H1 (cell line): Measurements from ENCODE around the gene AGPS. TPM values are rescaled to one million over a fixed set of nuclear protein-coding genes. Genes with fewer than 3 reads are reported as not detected.

Experiments used
- CTCF ChIA-PET: fragments of 300-600 bp; sonication (Branson Sonifier 250); formaldehyde crosslinking; loops from one replicate; lab custom pipeline; 2021; ENCODE audit not compliant: partially characterized antibody; lab: Charles Lee
- POLR2A ChIA-PET: fragments of 300-600 bp; sonication (Branson Sonifier 250); formaldehyde crosslinking; loops from one replicate; lab custom pipeline; 2021; ENCODE audit warnings: inconsistent platforms; ENCODE audit not compliant: partially characterized antibody; lab: Charles Lee
- DNase-seq, 2 experiments: peaks; one replicate each; pipeline versions ENCODE4 v3.0.0 to v3.0.0-alpha.2; 2010 to 2022; ENCODE audit warnings: low spot score in 2 of 2, low read depth in 1 of 2, mixed read lengths in 1 of 2
- FAIRE-seq: peaks from 2 replicates; lab custom pipeline; 2011; peaks lifted over from hg19 to GRCh38; lab: Jason Lieb, UNC
- H2AFZ ChIP-seq: 2 replicates; pipeline ENCODE4 v1.8.1; 2012; ENCODE audit warnings: low read length, inconsistent platforms
- H2AK5ac ChIP-seq: 2 replicates; pipeline ENCODE4 v1.6.1; 2013; ENCODE audit warnings: low read depth, low read length
- H2BK120ac ChIP-seq: replicated peaks from 2 replicates; pipeline ENCODE3; 2013; ENCODE audit warnings: low read depth, low read length, inconsistent platforms
- H2BK12ac ChIP-seq: 2 replicates; pipeline ENCODE4 v1.6.1; 2013; ENCODE audit warnings: low read depth, low read length
- H2BK15ac ChIP-seq: 2 replicates; pipeline ENCODE4 v1.6.1; 2013; ENCODE audit warnings: low read length
- H2BK20ac ChIP-seq: 2 replicates; pipeline ENCODE4 v1.6.1; 2013; ENCODE audit warnings: low read length
- H2BK5ac ChIP-seq: 2 replicates; pipeline ENCODE4 v1.6.1; 2013; ENCODE audit warnings: low read depth, low read length
- H3K14ac ChIP-seq: 2 replicates; pipeline ENCODE4 v1.6.1; 2013; ENCODE audit warnings: inconsistent platforms; ENCODE audit not compliant: insufficient read length
- H3K18ac ChIP-seq: 2 replicates; pipeline ENCODE4 v1.6.1; 2013; ENCODE audit warnings: low read length; ENCODE audit errors: extremely low read depth
- H3K23ac ChIP-seq: 2 replicates; pipeline ENCODE4 v1.6.1; 2013; ENCODE audit warnings: inconsistent platforms; ENCODE audit not compliant: insufficient read length
- H3K23me2 ChIP-seq: 2 replicates; pipeline ENCODE4 v1.6.1; 2013; ENCODE audit warnings: low read depth, low read length
- H3K27ac ChIP-seq: 2 replicates; pipeline ENCODE4 v1.6.1; 2011; ENCODE audit warnings: low read depth, low read length, inconsistent platforms
- H3K27me3 ChIP-seq, 4 experiments: replicated peaks in 1 of 4; 1 replicate in 1 of 4; 2 replicates in 3 of 4; pipeline versions ENCODE4 v1.6.1 to v1.8.1; 2011 to 2013; ENCODE audit warnings: low read length in 3 of 4, mild to moderate bottlenecking in 3 of 4, inconsistent platforms in 2 of 4, mixed read lengths in 2 of 4, moderate library complexity in 1 of 4; ENCODE audit not compliant: control insufficient read depth in 3 of 4, insufficient read depth in 3 of 4; ENCODE audit errors: extremely low read depth in 1 of 4
- H3K36me3 ChIP-seq, 4 experiments: 2 replicates each; pipeline versions ENCODE4 v1.6.1 to v1.8.1; 2011 to 2013; ENCODE audit warnings: mild to moderate bottlenecking in 4 of 4, low read length in 3 of 4, moderate library complexity in 2 of 4, control low read depth in 1 of 4, inconsistent platforms in 1 of 4; ENCODE audit not compliant: insufficient read depth in 4 of 4, control insufficient read depth in 2 of 4
- H3K4ac ChIP-seq: replicated peaks from 2 replicates; pipeline ENCODE3; 2013; ENCODE audit warnings: low read length, low read depth, mixed read lengths, inconsistent platforms; ENCODE audit not compliant: insufficient read length
- H3K4me1 ChIP-seq, 4 experiments: replicated peaks in 1 of 4; 1 replicate in 1 of 4; 2 replicates in 3 of 4; pipeline versions ENCODE4 v1.6.1 to v1.8.1; 2011 to 2013; ENCODE audit warnings: low read length in 3 of 4, inconsistent platforms in 2 of 4, mixed read lengths in 1 of 4; ENCODE audit not compliant: insufficient read depth in 4 of 4, control insufficient read depth in 3 of 4
- H3K4me2 ChIP-seq, 2 experiments: 2 replicates each; pipeline versions ENCODE4 v1.6.1 to v1.8.1; 2011 to 2013; ENCODE audit warnings: low read depth in 2 of 2, low read length in 2 of 2, control low read depth in 1 of 2, inconsistent platforms in 1 of 2, mild to moderate bottlenecking in 1 of 2; ENCODE audit not compliant: insufficient read depth in 1 of 2
- H3K4me3 ChIP-seq, 4 experiments: fragments of 200-600, 300-600 bp in 1 of 4; sonication (generic), shearing (Covaris generic), sonication (Bioruptor Twin) in 1 of 4; 2 replicates each; pipeline versions ENCODE4 v1.5.1 to v1.8.1; 2011 to 2016; ENCODE audit warnings: low read length in 4 of 4, low read depth in 3 of 4, control low read depth in 2 of 4, inconsistent platforms in 2 of 4, mild to moderate bottlenecking in 2 of 4, mixed read lengths in 1 of 4, moderate library complexity in 1 of 4; ENCODE audit not compliant: insufficient read depth in 2 of 4; ENCODE audit errors: extremely low read depth in 1 of 4
- H3K56ac ChIP-seq: replicated peaks from 2 replicates; pipeline ENCODE3; 2013; ENCODE audit warnings: low read depth, mild to moderate bottlenecking, mixed read lengths, low read length, inconsistent platforms; ENCODE audit not compliant: insufficient read length
- H3K79me1 ChIP-seq: 2 replicates; pipeline ENCODE4 v1.6.1; 2013; ENCODE audit warnings: low read depth, low read length, control low read depth
- H3K79me2 ChIP-seq, 2 experiments: 2 replicates each; pipeline versions ENCODE4 v1.6.1 to v1.8.1; 2012 to 2013; ENCODE audit warnings: low read length in 2 of 2, mild to moderate bottlenecking in 2 of 2, inconsistent platforms in 1 of 2; ENCODE audit not compliant: insufficient read depth in 2 of 2, control insufficient read depth in 1 of 2
- H3K9ac ChIP-seq, 4 experiments: replicated peaks in 1 of 4; 1 replicate in 1 of 4; 2 replicates in 3 of 4; pipeline versions ENCODE4 v1.6.1 to v1.8.1; 2011 to 2013; ENCODE audit warnings: low read depth in 3 of 4, low read length in 3 of 4, control low read depth in 2 of 4, mild to moderate bottlenecking in 2 of 4, moderate library complexity in 2 of 4, inconsistent platforms in 1 of 4; ENCODE audit errors: extremely low read depth in 1 of 4
- H3K9me3 ChIP-seq, 2 experiments: 2 replicates each; pipeline versions ENCODE4 v1.6.1 to v1.8.1; 2012 to 2013; ENCODE audit warnings: mild to moderate bottlenecking in 2 of 2, moderate library complexity in 2 of 2, control low read depth in 1 of 2, inconsistent platforms in 1 of 2, low read depth in 1 of 2, low read length in 1 of 2, mixed read lengths in 1 of 2; ENCODE audit not compliant: insufficient read depth in 2 of 2
- H4K20me1 ChIP-seq, 2 experiments: replicated peaks in 1 of 2; 2 replicates each; pipeline versions ENCODE3 to v1.8.1; 2011 to 2013; ENCODE audit warnings: inconsistent platforms in 2 of 2, low read length in 2 of 2, mild to moderate bottlenecking in 1 of 2; ENCODE audit not compliant: insufficient read depth in 2 of 2, control insufficient read depth in 1 of 2
- H4K5ac ChIP-seq: 2 replicates; pipeline ENCODE4 v1.6.1; 2013; ENCODE audit warnings: low read length, low read depth, mixed read lengths, inconsistent platforms; ENCODE audit not compliant: insufficient read length
- H4K8ac ChIP-seq: 2 replicates; pipeline ENCODE4 v1.8.0; 2013; ENCODE audit warnings: mild to moderate bottlenecking, moderate library complexity, low read length, inconsistent platforms; ENCODE audit not compliant: insufficient read depth; ENCODE audit errors: extremely low read depth
- H4K91ac ChIP-seq: replicated peaks from 2 replicates; pipeline ENCODE3; 2013; ENCODE audit warnings: low read length, mixed read lengths, inconsistent platforms; ENCODE audit not compliant: insufficient read length
- ATF3 ChIP-seq: IDR thresholded peaks from 2 replicates; pipeline ENCODE4 v1.6.1; 2011; ENCODE audit warnings: low read depth, mild to moderate bottlenecking, low read length; ENCODE audit not compliant: insufficient read depth
- GABPA ChIP-seq: IDR thresholded peaks from 2 replicates; pipeline ENCODE4 v1.6.1; 2011; ENCODE audit warnings: mild to moderate bottlenecking, low read length, moderate library complexity, borderline replicate concordance; ENCODE audit not compliant: insufficient read depth
- JUND ChIP-seq: IDR thresholded peaks from 2 replicates; pipeline ENCODE4 v1.6.1; 2011; ENCODE audit warnings: mild to moderate bottlenecking, improper control_type of control experiment, low read length
- MAFK ChIP-seq: IDR thresholded peaks from 2 replicates; pipeline ENCODE4 v1.6.1; 2012; ENCODE audit warnings: low read depth, mild to moderate bottlenecking, improper control_type of control experiment, low read length
- PHF8 ChIP-seq: fragments of 200-600 bp; sonication (generic); conservative IDR thresholded peaks from 2 replicates; pipeline ENCODE4 v1.7.1; 2012; ENCODE audit warnings: low read depth, mild to moderate bottlenecking, inconsistent platforms, low read length, moderate library complexity
- RBBP5 ChIP-seq: IDR thresholded peaks from 2 replicates; pipeline ENCODE4 v1.7.1; 2012; ENCODE audit warnings: low read depth, mild to moderate bottlenecking, inconsistent platforms, low read length, moderate library complexity, borderline replicate concordance
- ZNF274 ChIP-seq: IDR thresholded peaks from 2 replicates; pipeline ENCODE4 v1.7.0; 2012; ENCODE audit warnings: low read length, borderline replicate concordance; ENCODE audit errors: extremely low read depth
- WGBS, 2 experiments: shearing (Covaris generic) in 1 of 2; methylation state at CpG; one replicate each; pipeline versions ENCODE4 v1.1.6 to v1.1.7; 2013 to 2015; ENCODE audit warnings: low lambda C conversion rate in 2 of 2, mixed read lengths in 2 of 2, inconsistent platforms in 1 of 2, low coverage in 1 of 2, missing lambda C conversion rate in 1 of 2; ENCODE audit not compliant: insufficient replicate concordance in 2 of 2, insufficient coverage in 1 of 2, insufficient read length in 1 of 2; ENCODE audit errors: extremely low coverage in 1 of 2, missing lambda C conversion rate in 1 of 2; 5-methylcytosine and 5-hydroxymethylcytosine counted together
- polyA plus RNA-seq, 7 experiments: library from polyadenylated mRNA; depleted of rRNA in 3 of 7; stranded (reverse) in 5 of 7; unstranded in 2 of 7; fragments of >200 nt in 5 of 7; fragments of 200-250 nt in 2 of 7; gene quantifications; 1 replicate in 5 of 7; 2 replicates in 1 of 7; 4 replicates in 1 of 7; pipeline versions ENCODE4 v1.2.1 to v1.2.3, GENCODE V29; 2011 to 2013; ENCODE audit warnings: missing spikeins in 2 of 7, mixed read lengths in 2 of 7
- total RNA-seq: library from RNA; stranded (reverse); fragmentation: NEBNext Ultra II Directional; extraction: Animal tissue kit (Norgen Biotek cat#: 25700); gene quantifications from 2 replicates; pipeline ENCODE4 v1.2.1, GENCODE V29; 2021
- TF ChIP-seq, protein P1 (sequence below), 3 experiments: IDR thresholded peaks; 1 replicate in 2 of 3; 2 replicates in 1 of 3; pipeline versions ENCODE4 v1.5.1 to v1.6.1; 2011; ENCODE audit warnings: low read length in 3 of 3, mild to moderate bottlenecking in 3 of 3, inconsistent platforms in 2 of 3, low read depth in 1 of 3, moderate library complexity in 1 of 3; ENCODE audit not compliant: insufficient read depth in 1 of 3; ENCODE audit errors: control extremely low read depth in 1 of 3

AGPS gene
- total and polyA plus RNA-seq, 2 of the 8 experiments (the other 6 are each of a cell fraction or from before 2014, with no cell fraction given) = 7.3 to 57.8 TPM

- FAIRE-seq (no peak), DNase-seq (no peak)
- no peak overlapping the region for H3K27ac ChIP-seq
- no peak overlapping the region for H4K5ac ChIP-seq
- H3K23me2 ChIP-seq = no peaks in the 10 kb centered on the region
- H2AFZ ChIP-seq = no peak overlapping the region
- H3K4me2 ChIP-seq = no peak overlapping the region
- WGBS, 2 experiments = 80% methylated on average over 1 of the region's 1 CpG; no CpG with 5 or more reads in 1 of the 2 experiments
- H3K23ac ChIP-seq = no peak overlapping the region
- no peak overlapping the region for H2BK5ac ChIP-seq
- no peaks in the 10 kb centered on the region for H3K9me3 ChIP-seq
- H2AK5ac ChIP-seq = no peak overlapping the region
- no peak overlapping the region for H3K9ac ChIP-seq
- H2BK120ac ChIP-seq = no peak overlapping the region
- POLR2A ChIA-PET = no interaction called here
- no peak overlapping the region for H3K4me3 ChIP-seq
- H3K4ac ChIP-seq = no peak overlapping the region
- H4K20me1 ChIP-seq = no peaks in the 10 kb centered on the region
- no peak overlapping the region for H2BK12ac ChIP-seq
- H3K18ac ChIP-seq = no peak overlapping the region
- H4K8ac ChIP-seq = no peak overlapping the region
- H3K4me1 ChIP-seq = peaks cover 0 to 3% (median 0%) of the 10 kb centered on the region in 4 experiments; a peak in 1 of 7 replicates
- no peak overlapping the region for H2BK15ac ChIP-seq
- no peak overlapping the region for H3K14ac ChIP-seq
- no peaks in the 10 kb centered on the region for H3K27me3 ChIP-seq
- H3K36me3 ChIP-seq = no peaks in the 10 kb centered on the region; a peak in 3 of 8 replicates
- no peak overlapping the region for H3K56ac ChIP-seq
- H4K91ac ChIP-seq = no peak overlapping the region
- H3K79me1 ChIP-seq = no peaks in the 10 kb centered on the region
- H3K79me2 ChIP-seq = no peaks in the 10 kb centered on the region
- TF ChIP-seq GABPA (no peak), ZNF274 (no peak), ATF3 (no peak), RBBP5 (no peak), MAFK (no peak), JUND (no peak), PHF8 (no peak)
- TF ChIP-seq, protein P1, sequence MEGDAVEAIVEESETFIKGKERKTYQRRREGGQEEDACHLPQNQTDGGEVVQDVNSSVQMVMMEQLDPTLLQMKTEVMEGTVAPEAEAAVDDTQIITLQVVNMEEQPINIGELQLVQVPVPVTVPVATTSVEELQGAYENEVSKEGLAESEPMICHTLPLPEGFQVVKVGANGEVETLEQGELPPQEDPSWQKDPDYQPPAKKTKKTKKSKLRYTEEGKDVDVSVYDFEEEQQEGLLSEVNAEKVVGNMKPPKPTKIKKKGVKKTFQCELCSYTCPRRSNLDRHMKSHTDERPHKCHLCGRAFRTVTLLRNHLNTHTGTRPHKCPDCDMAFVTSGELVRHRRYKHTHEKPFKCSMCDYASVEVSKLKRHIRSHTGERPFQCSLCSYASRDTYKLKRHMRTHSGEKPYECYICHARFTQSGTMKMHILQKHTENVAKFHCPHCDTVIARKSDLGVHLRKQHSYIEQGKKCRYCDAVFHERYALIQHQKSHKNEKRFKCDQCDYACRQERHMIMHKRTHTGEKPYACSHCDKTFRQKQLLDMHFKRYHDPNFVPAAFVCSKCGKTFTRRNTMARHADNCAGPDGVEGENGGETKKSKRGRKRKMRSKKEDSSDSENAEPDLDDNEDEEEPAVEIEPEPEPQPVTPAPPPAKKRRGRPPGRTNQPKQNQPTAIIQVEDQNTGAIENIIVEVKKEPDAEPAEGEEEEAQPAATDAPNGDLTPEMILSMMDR (IDR thresholded peaks at IDR 0.05; ENCODE audit: control extremely low read depth in 1 of 3, insufficient read depth in 1 of 3, low read depth in 1 of 3, low read length in 3 of 3) = no peak
- CTCF ChIA-PET = interaction anchor here (1.1 kb wide), 1 partner anchor 15 kb away, joined by 3 read pairs; no protein-coding TSS in a partner anchor
- H2BK20ac ChIP-seq = no peak overlapping the region
Observed at GRCh38 chr2:177537213-177537612, 144.6 kb downstream of the AGPS start.
